GM20431 (cell line): ENCODE data around the gene WDR82.

Source experiments
- in situ Hi-C: fragments of 300-500 bp; cut with MseI, MboI; formaldehyde crosslinking; loops from one replicate; pipeline ENCODE4 v1.15.0; 2020; ENCODE audit warnings: low sequenced_read_pairs; ENCODE audit not compliant: unreplicated experiment

Gene WDR82

GRCh38 chr3:52228266-52228665 lies 50.2 kb downstream of the WDR82 start:
- in situ Hi-C loops = no loop called here

GRCh38 chr3:52227766-52228165 lies 50.7 kb downstream of the WDR82 start:
- in situ Hi-C loops = no loop called here

DNA sequence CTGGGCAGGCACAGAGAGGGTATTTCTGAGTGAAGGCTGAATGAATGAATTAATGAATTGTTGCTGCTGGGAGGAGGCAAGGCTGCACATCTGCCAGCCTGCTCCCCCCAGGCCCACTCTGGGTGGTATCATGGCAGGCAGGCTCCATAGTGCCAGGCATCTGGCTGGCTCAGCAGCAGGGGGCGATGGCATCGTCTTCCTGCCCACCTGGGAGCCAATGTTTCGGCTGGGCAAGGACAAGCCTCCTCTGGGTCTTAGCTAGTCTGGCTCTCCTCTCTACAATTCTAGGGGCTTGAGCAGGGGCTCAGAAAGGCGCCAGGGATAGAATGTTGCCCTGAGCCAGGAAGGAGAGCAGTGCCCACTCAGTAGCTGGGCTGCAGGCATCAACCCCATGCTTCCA lies 51.3 kb downstream of the WDR82 start:
- in situ Hi-C loops = no loop called here

- in situ Hi-C loops = no loop called here
These were observed 52.1 kb downstream of the WDR82 start for GRCh38 chr3:52226229-52226817.

GRCh38 chr3:52225452-52226228 lies 52.8 kb downstream of the WDR82 start, which contains the start of gene TLR9:
TLR9 (minus strand) TSS chr3:52225645; CDS start chr3:52225529, 116 bp downstream.
- in situ Hi-C loops = no loop called here

GRCh38 chr3:52223449-52224408 lies 54.7 kb downstream of the WDR82 start:
- in situ Hi-C loops = no loop called here

- in situ Hi-C loops = no loop called here
These were observed 55.9 kb downstream of the WDR82 start for GRCh38 chr3:52222319-52223221.

DNA sequence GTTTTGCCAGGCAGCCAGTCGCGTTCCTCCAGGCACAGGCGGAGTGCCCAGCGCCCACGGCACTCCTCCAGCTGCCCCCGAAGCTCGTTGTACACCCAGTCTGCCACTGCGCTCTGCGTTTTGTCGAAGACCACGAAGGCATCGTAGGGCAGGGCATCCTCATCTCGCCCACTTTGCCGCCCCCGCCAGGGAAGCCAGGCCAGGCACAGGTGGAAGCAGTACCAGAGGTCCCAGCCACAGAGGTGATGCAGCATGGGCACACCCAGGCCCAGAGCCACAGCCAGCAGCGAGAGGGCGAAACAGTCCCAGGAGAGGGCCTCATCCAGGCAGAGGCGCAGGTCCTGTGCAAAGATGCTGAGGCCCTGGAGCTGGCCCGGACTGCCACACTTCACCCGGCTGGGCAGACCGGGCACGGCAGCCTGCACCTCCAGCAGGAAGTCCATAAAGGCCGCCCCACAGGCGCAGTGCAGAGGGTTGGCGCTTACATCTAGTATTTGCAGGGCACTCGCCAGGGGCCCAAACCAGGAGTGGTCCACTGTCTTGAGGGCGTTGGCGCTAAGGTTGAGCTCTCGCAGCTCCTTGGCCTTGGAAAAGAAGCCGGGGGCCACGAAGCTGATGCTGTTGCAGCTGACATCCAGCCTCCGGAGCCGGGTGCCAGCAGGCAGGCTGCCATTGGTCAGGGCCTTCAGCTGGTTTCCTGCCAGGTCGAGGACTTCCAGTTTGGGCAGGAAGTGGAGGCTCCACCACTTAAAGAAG lies 56.7 kb downstream of the WDR82 start:
- in situ Hi-C loops = no loop called here

GRCh38 chr3:52221141-52221562 lies 57.3 kb downstream of the WDR82 start:
- in situ Hi-C loops = no loop called here

GRCh38 chr3:52220380-52221026 lies 57.9 kb downstream of the WDR82 start:
- in situ Hi-C loops = no loop called here

DNA sequence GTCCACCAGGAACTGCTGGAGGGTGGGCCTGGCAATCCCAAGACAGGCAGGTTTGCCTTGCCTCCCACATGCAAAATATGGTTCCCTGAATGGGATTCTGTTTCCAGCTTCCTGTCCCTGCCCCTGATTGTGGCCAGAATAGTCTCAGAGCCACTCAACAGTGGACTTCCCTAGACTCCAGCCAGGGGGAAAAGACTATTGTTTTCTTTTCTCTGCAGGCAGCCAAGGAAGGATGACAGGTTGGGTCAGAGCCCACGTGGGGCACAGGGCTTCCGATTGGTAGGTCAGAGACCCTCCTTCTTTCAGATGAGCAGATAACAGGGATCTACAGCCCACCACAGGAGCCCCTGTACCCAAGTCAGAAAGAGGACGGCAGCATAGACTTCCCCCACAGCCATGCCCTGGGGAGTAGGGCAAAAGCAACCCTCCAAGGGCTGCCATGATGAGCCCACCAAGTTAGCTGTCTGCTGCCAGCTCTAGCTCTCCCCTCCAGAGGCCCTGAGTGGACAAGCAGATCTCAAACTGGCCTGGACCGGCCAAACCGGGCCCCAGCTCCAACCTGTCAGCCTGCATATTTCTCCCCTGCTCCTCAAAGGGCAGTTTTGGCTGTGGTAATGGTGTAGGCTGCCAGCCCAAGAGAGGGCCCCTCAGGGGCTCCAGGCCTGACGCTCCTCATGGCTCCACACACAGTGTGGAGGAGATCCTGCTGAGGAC lies 59.4 kb downstream of the WDR82 start:
- in situ Hi-C loops = no loop called here

- in situ Hi-C loops = no loop called here
These were observed 60.0 kb downstream of the WDR82 start for GRCh38 chr3:52218454-52218853.

DNA sequence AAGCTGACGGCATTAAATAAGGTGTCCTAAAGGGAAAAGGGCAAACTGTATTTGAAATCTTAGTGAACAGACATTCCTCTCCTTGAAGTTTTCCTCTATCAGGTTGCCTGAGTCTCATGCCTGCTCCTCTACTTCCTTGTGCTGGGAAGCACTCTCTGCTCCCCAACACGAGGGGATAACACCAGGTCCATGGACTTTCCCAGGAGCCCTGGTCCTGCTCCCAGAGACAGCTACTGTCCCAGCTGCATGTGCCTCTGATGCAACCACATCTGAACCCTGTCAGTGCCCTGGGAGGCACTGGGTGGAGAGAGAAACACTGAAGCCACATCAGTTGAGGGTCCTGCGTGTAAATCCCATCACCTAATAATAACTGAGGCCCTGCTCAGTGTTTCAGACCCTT lies 60.4 kb downstream of the WDR82 start:
- in situ Hi-C loops = no loop called here

GRCh38 chr3:52217409-52217805 lies 61.0 kb downstream of the WDR82 start:
- in situ Hi-C loops = no loop called here

DNA sequence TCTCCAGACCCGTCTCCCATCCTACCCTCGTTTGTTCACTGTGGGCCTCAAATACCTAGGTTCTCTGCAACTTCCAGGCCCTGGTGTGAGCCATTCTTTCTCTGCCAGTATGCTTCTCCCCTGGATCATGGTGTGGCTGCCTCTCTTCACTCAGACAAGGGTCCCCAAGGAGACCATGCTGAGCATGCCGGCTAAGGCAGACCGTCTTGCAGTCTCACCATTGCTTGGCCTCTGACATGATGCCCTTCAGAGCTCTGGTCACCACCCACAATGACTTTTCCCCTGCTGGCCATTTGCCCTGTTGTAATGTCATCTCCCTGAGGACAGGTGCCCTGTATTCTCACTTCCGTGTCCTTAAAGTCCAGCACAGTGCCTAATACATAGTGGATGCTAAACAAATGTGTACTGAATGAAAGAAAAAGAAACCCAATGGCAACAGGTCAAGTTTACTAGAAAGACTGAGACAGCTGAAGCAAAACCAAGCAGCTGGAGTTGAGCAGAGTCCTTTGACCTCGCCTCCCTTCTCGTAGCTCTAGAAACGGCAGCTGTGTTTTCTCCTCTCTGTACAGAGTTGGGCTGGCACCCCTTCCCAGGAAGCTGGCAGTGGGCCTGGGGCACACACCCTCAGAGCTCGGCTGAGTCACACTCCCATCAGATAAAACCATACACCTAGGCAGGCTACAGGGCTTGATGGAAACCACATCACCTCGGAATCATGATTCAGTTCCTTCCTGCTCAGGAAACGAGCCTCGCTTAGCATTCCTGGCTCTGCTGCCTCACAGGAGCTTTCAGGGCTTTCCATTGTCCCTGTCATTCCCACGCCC lies 61.7 kb downstream of the WDR82 start:
- in situ Hi-C loops = no loop called here

DNA sequence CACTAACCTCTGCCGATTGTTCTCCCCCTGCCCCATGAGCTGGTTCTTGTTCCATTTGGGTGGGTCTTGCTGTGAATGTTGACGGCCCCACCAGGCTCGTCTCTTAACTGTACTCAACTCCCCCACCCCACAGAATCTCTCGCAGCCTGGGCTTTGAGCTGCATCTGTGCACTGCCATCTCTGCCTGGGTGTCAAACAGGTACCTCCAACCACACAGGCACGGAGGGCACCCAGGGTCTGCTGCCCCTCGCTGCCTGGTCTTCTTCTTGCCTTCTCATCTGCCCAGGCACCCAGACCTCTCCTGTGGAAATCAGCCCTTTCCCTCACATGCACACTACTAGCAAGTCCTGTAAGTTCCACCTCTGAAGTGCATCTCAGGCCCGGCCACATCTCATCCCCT lies 63.1 kb downstream of the WDR82 start:
- in situ Hi-C loops = no loop called here

- in situ Hi-C loops = no loop called here
These were observed 64.5 kb downstream of the WDR82 start for GRCh38 chr3:52213901-52214300.
